ACHN (cell line): Measurements from ENCODE around the gene RASL11B.
"Not testable (repeated sequence)": the region's sequence is repeated elsewhere in the genome, so short reads cannot be mapped to it uniquely, and the experiment has no call there.

Experiments used
- DNase-seq: peaks from one replicate; pipeline ENCODE4 v3.0.0-alpha.2; 2015
- in situ Hi-C: cut with HindIII; loops from 2 replicates; pipeline ENCODE4 v1.10.0; 2017; ENCODE audit warnings: low sequenced_read_pairs, low pct_ligation_motif_present, low pct_unique_long_range_greater_than_20kb

RASL11B gene, protein sequence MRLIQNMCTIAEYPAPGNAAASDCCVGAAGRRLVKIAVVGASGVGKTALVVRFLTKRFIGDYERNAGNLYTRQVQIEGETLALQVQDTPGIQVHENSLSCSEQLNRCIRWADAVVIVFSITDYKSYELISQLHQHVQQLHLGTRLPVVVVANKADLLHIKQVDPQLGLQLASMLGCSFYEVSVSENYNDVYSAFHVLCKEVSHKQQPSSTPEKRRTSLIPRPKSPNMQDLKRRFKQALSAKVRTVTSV

DNA sequence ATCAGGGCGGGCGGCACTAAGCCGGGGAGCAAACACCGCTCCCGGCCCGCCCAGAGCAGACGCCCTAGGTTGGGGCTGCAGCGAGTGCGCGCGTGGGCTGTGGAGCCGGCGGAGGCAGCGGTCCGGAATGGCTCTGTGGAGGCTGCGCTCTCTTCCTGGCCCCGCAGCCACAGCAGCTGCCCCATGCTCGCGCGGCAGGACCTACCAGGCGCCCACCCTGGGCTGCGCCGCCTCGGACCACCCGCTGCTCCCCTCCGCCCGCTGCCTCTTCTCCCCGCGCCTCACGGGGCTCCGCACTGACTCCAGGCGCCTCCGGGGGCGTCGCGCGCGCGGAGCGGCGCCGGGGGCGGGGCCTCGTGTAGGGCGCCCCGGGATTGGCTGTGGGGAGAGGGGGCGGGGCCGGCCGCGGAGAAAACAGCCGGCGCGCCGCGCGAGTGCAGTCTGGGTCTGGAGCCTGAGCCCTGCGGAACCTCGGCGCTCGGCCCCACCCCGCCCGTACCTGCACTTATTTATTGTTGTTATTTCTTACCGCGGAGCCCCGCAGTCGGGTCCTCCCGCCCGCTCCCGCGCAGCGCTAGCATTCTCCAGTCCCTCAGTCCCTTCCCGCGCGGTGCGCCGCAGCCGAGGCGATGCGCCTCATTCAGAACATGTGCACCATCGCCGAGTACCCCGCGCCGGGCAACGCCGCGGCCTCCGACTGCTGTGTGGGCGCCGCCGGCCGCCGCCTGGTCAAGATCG, at the start of gene RASL11B:
Gene RASL11B, plus strand, starts transcription at position 439 of the 738 bp plus-strand sequence. Its CDS starts 191 bp downstream, at position 630.
- DNase-seq: peak; percentile 62
- in situ Hi-C loops: no loop called here

DNA sequence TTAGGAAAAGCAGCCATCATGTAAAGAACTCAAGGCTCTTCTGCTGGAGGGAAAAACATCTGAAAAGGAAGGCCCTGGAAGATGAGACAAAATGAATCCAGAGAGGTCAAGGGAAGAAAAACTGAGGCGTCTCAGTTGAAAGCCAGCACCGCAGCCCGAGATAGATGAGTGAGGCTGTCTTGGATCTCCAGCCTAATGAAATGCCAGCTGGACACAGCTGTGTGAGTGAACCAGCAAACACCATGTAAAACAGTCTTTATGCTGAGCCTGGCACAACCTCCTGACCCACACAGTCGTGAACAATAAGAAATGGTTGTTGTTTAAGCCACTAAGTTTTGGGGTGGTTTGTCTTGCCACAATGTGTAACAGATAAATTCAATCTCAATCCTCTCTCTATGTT, 48.6 kb upstream of the RASL11B start:
- DNase-seq: no peak
- in situ Hi-C loops: no loop called here

DNA sequence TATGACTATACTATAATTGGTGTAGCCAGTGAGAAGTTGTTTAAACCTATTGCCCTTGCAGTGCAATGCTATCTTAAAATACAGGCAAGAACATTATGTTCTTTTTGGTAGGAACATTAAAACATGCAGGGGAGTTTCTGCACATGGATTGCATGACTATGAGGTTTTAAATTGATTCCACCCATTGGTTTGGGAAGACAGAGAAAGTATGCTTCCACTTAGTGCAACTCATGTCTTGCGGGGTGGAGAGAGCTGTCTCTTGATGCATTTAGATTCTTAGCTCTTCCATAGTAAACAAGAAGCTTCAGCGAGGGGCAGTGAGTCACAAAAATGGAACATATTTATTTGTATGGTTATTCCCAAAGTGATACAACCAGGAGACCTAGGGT, 39.5 kb upstream of the RASL11B start:
- in situ Hi-C loops: no loop called here

DNA sequence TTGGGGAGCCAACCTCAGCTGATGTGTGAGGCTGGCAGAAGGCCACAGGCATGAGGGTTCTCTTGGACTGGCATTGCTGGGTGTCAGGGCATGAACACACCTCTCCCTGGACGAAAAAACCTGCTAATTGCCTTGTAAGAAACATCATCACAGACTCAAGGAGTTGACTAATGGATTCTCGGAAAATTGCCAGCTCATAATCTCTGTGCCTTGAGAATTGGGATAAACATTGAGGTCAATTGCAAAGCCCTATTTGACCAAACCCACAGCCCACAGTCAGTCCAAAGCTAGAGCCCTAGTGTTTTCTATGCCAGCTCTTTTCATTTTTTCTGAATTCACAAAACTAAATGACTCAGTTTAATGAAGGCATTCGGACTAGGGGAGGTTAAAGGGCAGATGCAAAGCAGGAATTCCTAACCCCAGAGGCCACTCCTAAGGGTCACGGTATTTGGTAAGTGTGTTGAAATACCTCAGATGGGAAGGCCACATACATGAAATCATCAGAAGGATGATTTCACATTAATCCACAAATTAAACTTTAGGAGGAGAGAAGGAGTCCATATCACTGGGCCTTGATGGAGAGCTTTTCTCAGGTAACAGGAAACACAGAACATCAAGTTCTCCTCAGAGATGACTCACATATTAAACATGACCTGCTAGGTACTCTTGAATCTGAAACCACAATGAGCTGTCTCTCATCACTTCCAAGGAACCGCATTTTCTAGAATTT, 39.0 kb upstream of the RASL11B start:
- in situ Hi-C loops: no loop called here

More for the DNA sequence above, 39.5 kb upstream of the RASL11B start:
- no peak for DNase-seq

DNA sequence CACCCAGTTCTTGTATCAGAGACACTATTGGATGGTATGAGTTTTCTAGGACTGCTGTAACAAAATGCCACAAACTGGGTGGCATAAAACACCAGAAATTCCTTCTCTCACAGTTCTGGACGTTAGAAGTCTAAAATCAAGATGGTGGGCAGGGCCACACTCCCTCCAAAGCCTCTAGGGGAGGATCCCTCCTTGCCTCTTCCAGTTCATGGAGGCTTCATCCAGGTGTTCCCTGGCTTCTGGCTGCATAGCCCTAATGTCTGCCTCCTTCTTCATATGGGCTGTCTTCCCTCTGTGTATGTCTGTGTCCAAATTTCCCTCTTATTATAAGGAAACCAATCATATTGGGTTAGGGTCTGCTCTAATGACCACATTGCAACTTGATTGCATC, 38.4 kb upstream of the RASL11B start:
- no peak for DNase-seq
- in situ Hi-C loops: no loop called here

More for the DNA sequence above, 39.0 kb upstream of the RASL11B start:
- DNase-seq: no peak

DNA sequence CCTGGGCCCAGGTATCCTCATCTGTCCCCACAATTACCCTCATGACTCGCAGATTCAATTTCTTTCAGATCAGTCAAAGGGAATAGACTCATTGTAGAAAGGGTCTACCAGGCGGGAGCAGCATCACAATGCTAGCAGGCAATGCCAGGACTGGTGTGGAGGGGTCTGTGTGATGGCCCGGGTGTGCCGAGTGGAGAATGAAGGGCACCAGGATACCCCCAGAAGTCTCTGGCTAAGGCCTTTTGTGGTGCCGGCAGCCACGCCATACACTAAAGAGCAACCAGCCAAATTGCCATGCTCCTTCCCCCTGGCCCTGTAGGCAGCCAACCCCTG, 37.9 kb upstream of the RASL11B start:
- in situ Hi-C loops: no loop called here
- no peak for DNase-seq

DNA sequence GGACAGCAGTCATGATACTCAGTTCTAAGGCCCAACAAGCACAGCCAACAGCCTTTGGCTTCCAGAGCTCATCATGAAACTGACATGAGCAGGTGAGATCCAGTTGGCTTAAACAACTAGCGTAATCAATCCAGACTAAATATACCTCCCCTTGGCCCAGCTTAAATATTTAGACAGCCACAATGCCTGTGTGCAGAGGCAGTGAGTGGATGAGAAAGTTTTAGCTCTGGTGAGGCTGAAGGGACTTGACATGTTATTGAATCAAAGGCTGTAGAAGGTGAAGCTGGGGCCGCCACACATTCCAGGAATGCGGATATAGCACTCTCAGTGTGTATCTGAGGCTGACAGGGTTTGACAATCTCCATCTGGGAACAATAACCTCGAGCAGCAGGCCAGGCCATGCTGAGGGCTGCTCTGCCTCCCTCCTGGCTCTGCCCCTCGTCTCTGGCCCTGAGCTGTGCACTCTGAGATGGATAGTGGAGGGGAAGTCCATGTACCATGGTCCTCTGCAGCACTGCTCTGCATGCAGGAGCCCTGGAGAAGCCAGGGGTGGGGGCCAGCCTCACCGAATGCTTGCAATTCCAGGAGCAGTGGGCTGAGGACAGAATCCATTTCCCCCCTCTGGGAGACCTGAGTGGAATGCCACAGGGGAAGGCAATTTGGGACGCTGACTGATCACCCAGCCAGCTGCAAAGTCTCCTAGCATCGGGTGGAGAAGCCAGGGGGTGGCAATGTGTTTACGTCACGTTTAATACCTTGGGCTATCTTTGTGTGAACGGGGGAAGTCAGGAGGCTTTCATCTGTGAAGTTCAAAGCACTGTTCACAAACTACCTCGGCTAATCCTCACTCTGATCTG, 37.3 kb upstream of the RASL11B start:
- in situ Hi-C loops: no loop called here

DNA sequence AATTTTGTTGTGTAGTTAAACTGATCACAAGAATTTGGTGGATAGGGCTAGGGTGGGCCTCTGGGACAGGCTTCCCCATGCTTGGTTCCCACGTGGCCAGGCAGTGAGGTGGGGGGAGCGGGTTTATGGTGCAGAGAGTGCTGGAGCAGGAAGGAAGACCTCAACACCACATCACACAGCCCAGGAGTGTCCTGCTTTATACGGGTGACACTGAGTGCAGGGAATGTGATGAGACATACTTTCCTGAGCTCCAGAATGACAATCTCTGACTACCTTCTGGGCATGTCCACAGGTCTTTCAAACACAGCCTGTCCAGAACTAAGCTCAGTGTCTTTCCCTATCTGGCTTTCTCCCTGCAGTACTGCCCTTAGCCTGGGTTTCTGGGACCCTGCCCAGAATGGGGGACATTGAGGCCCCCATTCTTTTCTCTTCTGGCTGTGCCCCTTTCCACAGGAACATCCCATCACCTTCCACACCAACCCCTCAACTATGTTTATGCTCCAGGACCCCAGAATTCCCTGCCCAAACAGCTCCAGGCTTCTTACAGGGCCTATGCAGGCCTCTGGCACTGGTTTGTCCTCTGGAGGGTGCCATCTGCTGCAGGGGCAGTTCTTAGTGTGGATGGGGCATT, 36.5 kb upstream of the RASL11B start:
- no peak for DNase-seq
- in situ Hi-C loops: no loop called here

More for the DNA sequence above, 37.3 kb upstream of the RASL11B start:
- DNase-seq: no peak

DNA sequence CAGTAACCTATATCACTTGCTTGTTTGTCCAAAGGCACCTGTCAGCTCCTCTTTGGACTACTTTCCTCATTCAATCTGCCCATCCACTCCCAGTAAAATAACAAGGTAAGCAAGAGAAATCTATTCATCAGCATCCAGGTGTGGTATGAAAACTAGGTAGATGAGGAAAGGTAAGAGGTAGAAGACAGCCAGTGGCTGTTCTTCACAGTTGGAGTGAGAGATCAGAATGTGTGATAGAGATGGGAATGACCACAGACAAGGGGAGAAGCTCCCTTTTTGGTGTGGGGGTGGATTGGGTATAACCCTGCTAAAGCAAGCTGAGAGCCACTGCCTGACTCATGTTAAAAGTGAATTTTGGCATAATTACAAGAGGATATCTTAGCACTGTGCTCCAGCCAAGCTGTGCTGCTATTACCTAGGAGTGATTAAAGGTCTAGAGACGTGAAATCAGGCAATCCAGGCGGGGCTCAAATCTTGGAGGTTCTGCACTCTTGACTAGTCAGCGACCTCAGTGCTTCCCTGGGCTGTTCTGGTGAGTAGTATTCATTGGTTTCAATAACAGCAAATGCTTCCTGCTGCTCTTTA, 28.1 kb upstream of the RASL11B start:
- DNase-seq: no peak
- in situ Hi-C loops: no loop called here

DNA sequence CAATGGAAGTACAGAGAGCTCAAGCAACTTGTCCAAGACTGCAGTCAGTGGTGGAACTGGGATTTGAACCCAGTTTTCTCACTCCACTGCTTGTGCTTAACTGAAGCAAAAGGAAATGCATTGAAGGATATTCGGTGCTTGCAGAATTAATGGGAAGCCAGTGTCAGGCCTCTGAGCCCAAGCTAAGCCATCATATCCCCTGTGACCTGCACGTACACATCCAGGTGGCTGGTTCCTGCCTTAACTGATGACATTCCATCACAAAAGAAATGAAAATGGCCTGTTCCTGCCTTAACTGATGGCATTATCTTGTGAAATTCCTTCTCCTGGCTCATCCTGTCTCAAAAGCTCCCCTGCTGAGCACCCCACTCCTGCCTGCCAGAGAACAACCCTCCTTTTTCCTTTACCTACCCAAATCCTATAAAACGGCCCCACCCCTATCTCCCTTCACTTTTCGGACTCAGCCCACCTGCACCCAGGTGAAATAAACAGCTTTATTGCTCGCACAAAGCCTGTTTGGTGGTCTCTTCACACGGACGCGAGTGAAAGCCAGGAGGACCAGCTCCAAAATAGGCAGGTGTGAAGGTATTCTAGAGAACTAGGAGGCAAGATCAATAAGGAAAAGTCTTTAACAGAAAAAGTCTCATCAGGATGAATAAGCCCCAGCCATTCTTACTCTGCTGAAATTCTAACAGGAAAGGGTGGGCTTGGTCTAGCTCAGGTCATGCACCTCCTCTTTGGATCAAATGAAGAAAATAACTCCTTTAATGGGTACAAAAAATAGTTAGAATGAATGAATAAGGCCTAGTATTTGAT, 27.3 kb upstream of the RASL11B start:
- in situ Hi-C loops, DNase-seq: not testable (repeated sequence)

DNA sequence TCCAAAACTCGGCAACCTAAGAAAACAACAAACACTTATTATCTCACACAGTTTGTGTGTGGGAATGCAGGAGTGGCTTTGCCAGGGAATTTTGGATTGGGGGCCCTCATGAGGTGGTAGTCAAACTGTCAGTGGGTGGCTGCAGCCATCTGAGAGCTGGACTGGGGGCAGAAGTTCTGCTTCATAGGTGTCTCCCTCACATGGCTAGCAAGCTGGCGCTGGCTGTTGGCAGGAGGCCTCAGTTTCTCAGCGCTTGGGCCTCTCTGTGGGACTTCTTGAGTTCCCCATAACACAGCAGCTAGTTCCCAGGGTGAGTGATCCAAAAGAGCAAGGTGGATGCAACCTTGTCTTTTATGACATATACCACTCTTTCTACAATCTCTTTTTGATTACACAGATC, 26.0 kb upstream of the RASL11B start:
- in situ Hi-C loops: no loop called here
- no peak for DNase-seq

DNA sequence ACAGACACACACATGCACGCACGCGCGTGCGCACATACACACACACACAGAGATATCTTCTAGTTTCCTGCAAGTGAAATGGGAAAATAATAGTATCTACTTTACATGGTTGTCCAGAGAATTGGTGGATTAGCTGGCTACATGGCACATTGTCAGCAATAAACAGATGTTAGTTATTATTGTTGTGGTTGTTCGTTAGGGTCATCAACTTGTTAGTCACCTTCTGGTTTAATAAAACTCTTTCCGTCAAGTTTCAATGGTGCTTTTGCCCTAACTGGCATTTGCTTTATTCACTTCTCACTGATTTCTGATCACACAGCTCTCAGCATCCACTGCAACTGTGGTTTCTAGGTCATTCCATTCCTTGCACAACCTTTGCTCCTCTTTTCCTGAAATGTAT, 25.4 kb upstream of the RASL11B start:
- in situ Hi-C loops: no loop called here
- DNase-seq: no peak

DNA sequence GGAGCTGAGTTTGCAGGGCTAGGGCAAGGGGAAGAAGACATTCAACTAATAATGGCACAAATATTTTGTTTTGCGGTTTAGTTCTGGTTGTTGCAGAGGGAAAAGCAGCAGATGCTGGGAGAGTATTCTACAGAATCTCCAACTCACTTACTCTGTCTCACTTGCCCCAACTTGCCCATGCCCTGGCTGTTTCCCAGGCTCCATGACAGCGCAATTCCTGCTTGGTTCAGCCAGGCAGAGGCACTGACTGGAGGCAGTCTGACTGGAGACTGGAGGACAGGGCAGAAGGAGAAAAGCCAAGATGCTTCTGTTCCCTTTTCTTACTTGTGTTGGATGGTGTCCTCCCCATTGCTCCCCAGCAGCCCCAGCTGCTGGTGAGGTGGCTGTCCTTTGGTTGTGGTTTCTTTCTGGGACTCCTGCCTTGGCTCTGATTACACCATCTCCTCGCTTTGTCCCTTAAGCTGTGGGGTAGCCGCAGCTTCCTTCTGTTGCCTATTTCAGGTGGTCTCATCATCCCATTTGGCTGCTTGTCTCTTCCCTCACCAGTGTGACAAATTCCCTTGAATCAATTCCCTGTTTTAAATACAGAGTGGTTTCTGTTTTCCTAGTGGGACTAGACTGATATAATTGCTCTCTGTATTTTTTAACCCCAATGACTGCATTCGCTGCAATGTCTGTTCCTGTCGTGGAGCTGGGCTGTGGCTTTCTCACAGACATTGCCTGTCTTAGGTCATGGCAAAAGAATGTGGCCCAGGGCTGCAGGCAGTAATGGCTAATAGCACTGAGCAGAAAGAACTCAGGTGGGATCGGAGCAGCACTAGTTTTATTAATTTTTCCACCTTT, 24.2 kb upstream of the RASL11B start:
- peak; percentile 5 for DNase-seq
- in situ Hi-C loops: no loop called here

DNA sequence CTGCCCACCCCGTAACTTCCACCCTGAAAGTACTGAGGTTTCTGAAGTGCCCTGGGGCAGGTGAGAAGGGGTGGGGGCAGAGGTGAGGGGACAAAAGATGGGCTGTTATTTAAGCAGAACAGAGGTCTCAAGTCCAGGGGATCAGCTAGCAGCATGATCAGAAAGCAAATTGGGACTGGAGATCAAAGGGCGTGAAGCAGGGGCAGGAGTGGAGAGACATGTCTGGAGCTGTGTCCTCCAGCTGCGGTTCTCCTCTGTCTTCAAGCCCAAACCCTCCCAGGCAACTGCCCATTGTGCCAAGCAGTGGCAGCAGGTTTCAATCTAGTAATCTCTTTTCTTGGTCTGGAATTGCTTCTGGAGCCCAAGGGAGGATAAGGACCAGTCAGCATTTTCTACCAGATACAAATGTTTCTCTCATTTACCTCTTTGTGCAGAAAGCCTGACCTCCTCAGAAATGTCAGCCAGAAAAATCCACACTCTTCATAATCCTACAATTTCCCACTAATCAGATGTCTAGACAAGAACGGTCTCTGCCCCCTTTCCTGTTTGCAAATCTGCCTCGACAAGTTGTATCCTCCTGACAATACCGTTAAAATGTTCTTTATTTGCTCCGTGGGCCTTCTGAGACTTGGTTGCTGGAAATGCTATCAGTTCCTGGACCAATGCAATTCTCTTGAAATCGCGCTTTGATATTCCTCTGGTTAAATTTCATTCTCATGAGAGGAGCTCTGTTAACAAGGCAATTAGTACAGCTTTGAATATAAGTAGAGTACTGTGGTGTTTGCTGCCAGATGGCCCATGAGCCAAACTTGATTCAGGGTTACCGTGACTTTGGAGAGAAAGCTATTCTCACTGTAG, 23.2 kb upstream of the RASL11B start:
- in situ Hi-C loops: no loop called here
- no peak for DNase-seq

DNA sequence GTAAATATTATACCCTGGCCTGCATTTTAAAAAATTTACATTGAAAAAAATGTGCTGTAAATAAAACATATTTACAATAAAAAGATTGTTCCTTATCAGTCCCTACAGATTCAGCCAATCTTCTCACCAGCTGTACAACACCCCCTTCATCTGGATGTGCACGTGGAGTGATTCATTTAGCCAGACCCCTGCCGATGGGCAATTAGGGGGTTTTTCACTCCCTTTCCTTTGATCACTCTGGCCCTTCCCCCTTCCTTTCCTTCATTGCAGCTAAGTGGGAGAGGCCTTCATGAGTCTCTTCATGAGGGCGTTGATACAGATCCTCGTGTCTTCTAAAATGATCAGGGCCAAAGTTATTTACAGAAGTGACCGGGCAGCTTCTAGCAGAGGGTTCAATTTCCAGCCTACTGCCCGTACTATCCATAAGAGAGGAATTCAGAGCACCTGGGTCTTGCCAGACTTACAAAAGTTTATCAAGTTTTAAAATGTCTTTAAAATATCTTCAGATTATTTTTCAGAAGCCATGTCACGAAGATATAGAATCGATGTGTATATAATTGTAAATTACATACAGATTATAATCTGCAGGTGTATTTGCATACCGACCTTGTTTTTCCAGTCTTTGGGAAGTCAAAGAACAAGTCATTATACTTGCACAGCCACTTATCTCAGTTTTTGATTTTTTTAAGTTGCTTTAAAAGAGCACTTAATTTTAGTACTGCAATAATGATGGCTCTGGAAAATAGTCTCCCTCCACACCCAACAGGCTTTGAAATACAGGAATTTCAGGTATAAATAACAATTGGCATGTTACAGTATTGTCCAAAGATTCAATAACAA, 21.4 kb upstream of the RASL11B start:
- in situ Hi-C loops: no loop called here
- no peak for DNase-seq
